Measurements from ENCODE around the gene PRKAG3.
"Not testable (repeated sequence)": the region's sequence is repeated elsewhere in the genome, so short reads cannot be mapped to it uniquely, and the experiment has no call there.

Gene PRKAG3

DNA sequence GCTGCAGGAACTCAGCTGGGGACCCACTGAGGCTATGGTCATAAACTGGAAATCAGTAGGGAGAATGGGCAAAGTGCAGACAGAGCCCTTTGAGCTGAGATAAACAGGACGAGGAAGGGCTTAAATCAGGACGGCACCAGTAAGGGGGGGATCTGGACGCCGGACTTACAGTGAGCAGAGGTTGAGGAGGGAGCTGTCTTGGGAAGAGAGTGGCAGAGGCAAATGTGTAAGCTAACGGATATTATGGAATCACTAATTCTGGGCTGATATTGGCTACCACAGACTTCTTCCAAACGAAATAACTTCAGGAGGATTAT lies 49.1 kb downstream of the PRKAG3 start:
- DNase-seq (ENCODE audit: low read depth in 1 of 2, low spot score in 1 of 2), result no peak

DNA sequence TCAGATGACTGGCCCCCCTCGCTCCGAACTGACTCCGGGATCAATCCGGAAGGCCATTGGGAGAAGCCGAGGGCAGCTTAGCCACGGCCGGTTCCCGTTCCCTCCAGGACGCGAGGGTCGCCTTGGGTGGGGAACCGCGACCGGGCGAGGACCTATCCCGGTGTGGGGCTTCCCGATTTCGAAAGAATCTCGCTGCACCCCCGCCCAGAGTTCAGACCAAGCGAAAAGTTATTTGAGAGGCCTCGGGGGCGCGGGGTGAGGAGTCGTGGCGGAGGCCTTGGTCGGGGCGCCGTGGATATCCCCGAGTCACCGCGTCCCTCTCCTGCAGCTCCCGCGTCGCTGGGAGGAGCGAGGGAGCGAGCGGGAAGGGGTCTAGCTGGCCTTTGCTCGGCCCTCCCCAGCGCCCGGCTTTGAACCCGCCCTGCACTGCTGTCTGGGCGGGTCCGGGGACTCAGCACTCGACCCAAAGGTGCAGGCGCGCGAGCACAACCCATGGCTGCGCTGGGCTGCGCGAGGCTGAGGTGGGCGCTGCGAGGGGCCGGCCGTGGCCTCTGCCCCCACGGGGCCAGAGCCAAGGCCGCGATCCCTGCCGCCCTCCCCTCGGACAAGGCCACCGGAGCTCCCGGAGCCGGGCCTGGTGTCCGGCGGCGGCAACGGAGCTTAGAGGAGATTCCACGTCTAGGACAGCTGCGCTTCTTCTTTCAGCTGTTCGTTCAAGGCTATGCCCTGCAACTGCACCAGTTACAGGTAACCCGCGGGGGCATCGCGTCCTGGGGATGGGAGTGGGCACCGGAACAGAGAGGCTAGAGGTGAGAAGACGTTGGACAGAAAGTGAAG lies 49.7 kb downstream of the PRKAG3 start, which contains the start of gene CYP27A1:
TSS of gene CYP27A1 (plus strand) at position 457 of the 837 bp plus-strand sequence. CDS start at position 493, 36 bp downstream.
- no peak for DNase-seq (ENCODE audit: low read depth in 1 of 2, low spot score in 1 of 2)

DNA sequence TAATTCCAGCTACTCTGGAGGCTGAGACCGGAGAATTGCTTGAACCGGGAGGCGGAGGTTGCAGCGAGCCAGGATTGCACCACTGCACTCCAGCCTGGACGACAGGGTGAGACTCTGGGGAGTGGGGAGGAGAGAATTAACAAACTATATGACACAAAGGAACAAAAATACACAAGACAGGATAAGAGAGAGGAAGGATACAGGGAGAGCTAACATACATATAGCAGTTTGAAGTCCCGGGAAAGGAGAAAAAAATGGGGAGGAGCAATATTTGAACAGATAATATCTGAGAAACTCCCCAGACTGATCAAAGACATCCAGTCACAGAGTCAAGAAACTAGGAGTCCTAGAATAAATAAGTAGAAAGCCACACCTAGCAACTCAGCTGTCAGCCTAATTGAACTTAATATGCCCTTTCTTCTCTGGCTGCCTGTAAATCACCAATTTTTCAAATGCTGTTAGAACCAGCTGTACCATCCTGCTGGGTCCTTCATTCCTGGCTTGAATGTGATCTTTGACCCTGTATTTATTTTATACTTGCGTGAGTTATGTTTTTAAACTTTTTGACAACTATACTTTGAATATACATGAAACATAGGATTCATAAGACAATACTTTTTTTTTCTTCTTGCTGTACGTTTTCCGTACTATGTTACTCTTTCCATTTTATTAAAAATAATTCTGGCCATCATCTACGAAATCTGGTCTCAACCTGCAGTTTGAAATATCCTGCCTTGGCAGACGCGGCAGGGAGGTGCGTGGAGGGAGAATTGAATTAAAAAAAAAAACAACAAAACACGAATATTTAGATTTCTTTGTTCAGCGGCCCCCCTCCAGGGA lies 50.5 kb downstream of the PRKAG3 start:
- no peak for DNase-seq (ENCODE audit: low read depth in 1 of 2, low spot score in 1 of 2)

DNA sequence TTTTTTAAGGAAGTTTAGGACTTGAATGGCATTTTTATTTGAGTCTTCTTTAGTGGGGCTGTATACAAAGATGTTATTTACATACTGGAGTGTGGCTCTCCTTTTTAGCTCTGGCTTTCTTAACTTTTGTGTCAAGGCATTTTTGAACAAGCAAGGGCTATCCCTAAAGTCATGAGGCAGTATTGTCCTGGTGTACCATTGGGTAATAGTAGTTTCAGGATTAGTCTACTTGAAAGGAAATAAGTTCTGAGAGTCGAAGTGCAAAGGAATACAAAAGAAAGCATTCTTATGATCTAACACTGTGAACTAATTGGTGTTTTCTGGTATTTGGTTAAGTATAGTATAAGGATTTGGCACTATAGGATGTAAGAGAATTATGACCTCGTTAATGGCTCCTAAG lies 51.6 kb downstream of the PRKAG3 start:
- no peak for DNase-seq (ENCODE audit: low read depth in 1 of 2, low spot score in 1 of 2)

DNA sequence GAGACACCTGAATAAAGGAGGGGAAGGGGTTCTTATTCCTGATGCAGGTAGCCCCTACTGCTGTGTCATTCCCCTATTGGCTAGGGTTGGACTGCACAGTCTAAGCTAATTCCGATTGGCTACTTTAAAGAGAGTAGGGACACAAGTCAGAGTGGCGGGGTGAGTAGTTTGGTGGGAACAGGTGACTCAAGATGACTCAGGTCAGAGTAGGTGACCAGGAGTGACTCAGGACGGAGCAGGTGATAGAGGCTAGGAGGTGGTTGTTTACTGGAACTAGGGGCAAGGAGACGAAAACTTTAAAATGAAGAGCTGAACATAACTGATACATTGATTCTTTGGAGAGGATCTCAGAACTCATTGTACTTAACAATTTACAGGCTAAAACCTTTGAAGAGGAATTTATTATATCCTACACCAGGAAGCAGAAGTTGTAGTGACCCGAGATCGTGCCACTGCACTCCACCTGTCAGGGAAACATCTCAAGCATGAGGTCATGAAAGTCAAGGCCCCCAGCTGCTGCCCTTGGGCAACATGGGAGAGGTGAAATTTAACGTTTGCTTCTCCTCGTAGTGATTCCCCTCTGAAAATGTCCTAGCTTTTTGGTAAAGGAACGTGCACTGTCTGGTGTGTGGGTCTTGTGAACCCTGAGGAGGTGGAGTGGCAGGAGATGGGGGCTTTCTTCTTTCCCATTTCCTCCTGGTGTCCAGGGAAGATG lies 54.2 kb downstream of the PRKAG3 start:
- no peak for DNase-seq (ENCODE audit: low read depth in 1 of 2, low spot score in 1 of 2)

DNA sequence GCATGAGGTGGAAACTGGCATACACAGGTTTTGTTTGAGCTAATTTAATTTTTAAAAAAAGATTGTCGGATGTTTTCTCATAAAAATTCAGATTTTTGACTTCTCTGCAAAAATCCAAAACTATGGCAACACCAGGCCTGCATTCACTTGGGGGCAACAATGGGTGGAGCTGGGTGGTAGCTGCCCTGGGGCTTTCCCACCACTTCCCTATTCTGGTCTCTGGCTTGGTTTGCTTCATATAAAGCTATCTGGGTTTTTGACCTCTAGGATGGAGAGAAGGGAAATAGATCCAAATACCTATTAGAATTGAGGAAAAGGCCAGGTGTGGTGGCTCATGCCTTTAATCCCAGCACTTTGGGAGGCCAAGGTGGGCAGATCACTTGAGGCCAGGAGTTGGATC lies 55.1 kb downstream of the PRKAG3 start:
- no peak for DNase-seq (ENCODE audit: low read depth in 1 of 2, low spot score in 1 of 2)

DNA sequence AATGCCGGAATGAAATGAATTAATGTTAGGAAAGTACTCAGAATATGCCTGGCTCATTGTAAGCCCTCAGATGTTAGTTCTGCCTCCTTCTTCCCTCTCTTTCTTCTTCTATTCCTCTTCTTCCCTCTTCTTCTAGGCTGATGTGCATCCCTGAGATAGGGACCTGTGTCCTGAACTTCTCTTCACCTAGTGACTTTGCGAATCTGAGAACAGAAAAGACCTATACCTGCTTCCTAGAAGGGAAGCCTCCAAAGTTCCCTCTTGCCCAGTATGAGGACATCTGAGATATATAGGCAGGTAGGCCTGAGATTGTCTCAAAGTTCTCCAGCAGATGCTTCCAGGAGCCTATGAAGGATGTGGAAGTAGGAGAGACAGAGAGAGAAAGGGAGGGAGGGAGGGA lies 57.7 kb downstream of the PRKAG3 start:
- no peak for DNase-seq (ENCODE audit: low read depth in 1 of 2, low spot score in 1 of 2)

DNA sequence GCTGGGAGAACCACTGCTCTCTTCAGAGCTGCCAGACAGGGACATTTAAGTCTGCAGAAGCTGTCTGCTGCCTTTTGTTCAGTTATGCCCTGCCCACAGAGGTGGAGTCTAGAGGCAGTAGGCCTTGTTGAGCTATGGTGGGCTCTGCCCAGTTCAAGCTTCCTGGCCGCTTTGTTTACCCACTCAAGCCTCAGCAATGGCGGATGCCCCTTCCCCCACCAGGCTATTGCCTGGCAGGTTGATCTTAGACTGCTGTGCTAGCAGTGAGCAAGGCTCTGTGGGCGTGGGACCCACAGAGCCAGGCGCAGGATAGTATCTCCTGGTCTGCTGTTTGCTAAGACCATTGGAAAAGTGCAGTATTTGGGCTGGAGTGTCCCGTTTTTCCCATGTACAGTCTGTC lies 58.8 kb downstream of the PRKAG3 start:
- DNase-seq (ENCODE audit: low read depth in 1 of 2, low spot score in 1 of 2), result not testable (repeated sequence)

Measured in activated CD4-positive, alpha-beta T cell treated with anti-CD3 and anti-CD28 coated beads, Interleukin-2, amount 50 U/mL, for 24 hours (primary cell).